ENCODE data around the gene TJP3.

The TJP3 gene

GRCh38 chr19:3722443-3723109 lies 14.4 kb downstream of the TJP3 start:
- Histone ChIP-seq H3K27me3 (ENCODE audit: control insufficient read depth in 3 of 3, insufficient read depth in 3 of 3, low read depth in 1 of 3, low read length in 3 of 3) (peaks cover 0 to 29% (median 5%) of the 10 kb centered on the region in 3 experiments), H2AFZ (ENCODE audit: low read length) (peak overlapping the region; percentile 15), H3K4me2 (ENCODE audit: insufficient read depth, low read length, poor library complexity, severe bottlenecking) (peak overlapping the region; percentile 75), H3K9me3 (replicated peaks in 1 of 2; ENCODE audit: control insufficient read depth in 2 of 2, insufficient read depth in 1 of 2, low read depth in 1 of 2, low read length in 2 of 2) (no peaks in the 10 kb centered on the region), H3K36me3 (replicated peaks in 1 of 2; ENCODE audit: control insufficient read depth in 2 of 2, insufficient read depth in 2 of 2, low read length in 2 of 2) (no peaks in the 10 kb centered on the region), H3K4ac (ENCODE audit: low read length) (no peak overlapping the region), H4K91ac (ENCODE audit: low read depth, low read length, poor library complexity) (no peak overlapping the region), H2AK5ac (ENCODE audit: low read depth, low read length) (peak overlapping the region; percentile 90), H2BK120ac (ENCODE audit: low read depth, low read length) (no peak overlapping the region), H2BK15ac (ENCODE audit: low read length) (peak overlapping the region; percentile 56), H3K9ac (ENCODE audit: low read depth, low read length, poor library complexity) (peak overlapping the region; percentile 60), H3K18ac (ENCODE audit: low read length) (peak overlapping the region; percentile 59), H3K79me1 (ENCODE audit: low read depth, low read length) (peaks cover 2% of the 10 kb centered on the region), H2BK12ac (ENCODE audit: low read length) (peak overlapping the region; percentile 30), H4K8ac (ENCODE audit: low read depth, low read length) (no peak overlapping the region), H3K23ac (ENCODE audit: low read depth, low read length, poor library complexity) (peak overlapping the region; percentile 57), H2BK5ac (ENCODE audit: low read length) (peak overlapping the region; percentile 39), H3K27ac (replicated peaks; ENCODE audit: low read length) (no peak overlapping the region), H3K14ac (ENCODE audit: low read length) (peak overlapping the region; percentile 97), H3K4me3 (ENCODE audit: low read length in 2 of 2) (peak overlapping the region in 1 of 2 donors; percentile 74), H3K4me1 (ENCODE audit: control insufficient read depth in 2 of 2, insufficient read depth in 1 of 2, low read depth in 1 of 2, low read length in 2 of 2) (peaks cover 6 to 17% of the 10 kb centered on the region in 2 donors)
- no CpG with 5 or more reads among the region's 30 CpGs for WGBS, 2 donors (ENCODE audit: extremely low coverage in 2 of 2, insufficient read length in 2 of 2, insufficient replicate concordance in 1 of 2)
- no peak for DNase-seq (ENCODE audit: low spot score)

GRCh38 chr19:3723110-3723488 lies 14.9 kb downstream of the TJP3 start:
- Histone ChIP-seq H2BK120ac (ENCODE audit: low read depth, low read length) (no peak overlapping the region), H2BK5ac (ENCODE audit: low read length) (no peak overlapping the region), H3K4ac (ENCODE audit: low read length) (no peak overlapping the region), H3K4me3 (ENCODE audit: low read length in 2 of 2) (no peak overlapping the region), H3K18ac (ENCODE audit: low read length) (no peak overlapping the region), H3K23ac (ENCODE audit: low read depth, low read length, poor library complexity) (peak overlapping the region; percentile 57), H3K14ac (ENCODE audit: low read length) (no peak overlapping the region), H3K27ac (replicated peaks; ENCODE audit: low read length) (no peak overlapping the region), H3K4me1 (ENCODE audit: control insufficient read depth in 2 of 2, insufficient read depth in 1 of 2, low read depth in 1 of 2, low read length in 2 of 2) (peaks cover 6 to 17% of the 10 kb centered on the region in 2 donors), H2AK5ac (ENCODE audit: low read depth, low read length) (no peak overlapping the region), H3K79me1 (ENCODE audit: low read depth, low read length) (peaks cover 2% of the 10 kb centered on the region), H3K9me3 (replicated peaks in 1 of 2; ENCODE audit: control insufficient read depth in 2 of 2, insufficient read depth in 1 of 2, low read depth in 1 of 2, low read length in 2 of 2) (no peaks in the 10 kb centered on the region), H4K8ac (ENCODE audit: low read depth, low read length) (no peak overlapping the region), H3K36me3 (replicated peaks in 1 of 2; ENCODE audit: control insufficient read depth in 2 of 2, insufficient read depth in 2 of 2, low read length in 2 of 2) (no peaks in the 10 kb centered on the region), H3K4me2 (ENCODE audit: insufficient read depth, low read length, poor library complexity, severe bottlenecking) (no peak overlapping the region), H4K91ac (ENCODE audit: low read depth, low read length, poor library complexity) (no peak overlapping the region), H3K27me3 (ENCODE audit: control insufficient read depth in 3 of 3, insufficient read depth in 3 of 3, low read depth in 1 of 3, low read length in 3 of 3) (peaks cover 0 to 29% (median 5%) of the 10 kb centered on the region in 3 experiments), H2BK12ac (ENCODE audit: low read length) (no peak overlapping the region), H2AFZ (ENCODE audit: low read length) (no peak overlapping the region), H3K9ac (ENCODE audit: low read depth, low read length, poor library complexity) (no peak overlapping the region), H2BK15ac (ENCODE audit: low read length) (peak overlapping the region; percentile 56)
- WGBS, 2 donors (ENCODE audit: extremely low coverage in 2 of 2, insufficient read length in 2 of 2, insufficient replicate concordance in 1 of 2): no CpG with 5 or more reads among the region's 5 CpGs
- DNase-seq (ENCODE audit: low spot score): no peak

- H3K4me3 ChIP-seq (ENCODE audit: low read length in 2 of 2): no peak overlapping the region
- peaks cover 6 to 17% of the 10 kb centered on the region in 2 donors for H3K4me1 ChIP-seq (ENCODE audit: control insufficient read depth in 2 of 2, insufficient read depth in 1 of 2, low read depth in 1 of 2, low read length in 2 of 2)
- H3K36me3 ChIP-seq (replicated peaks in 1 of 2; ENCODE audit: control insufficient read depth in 2 of 2, insufficient read depth in 2 of 2, low read length in 2 of 2): no peaks in the 10 kb centered on the region
- no CpG with 5 or more reads among the region's 8 CpGs for WGBS, 2 donors (ENCODE audit: extremely low coverage in 2 of 2, insufficient read length in 2 of 2, insufficient replicate concordance in 1 of 2)
- no peak overlapping the region for H3K23ac ChIP-seq (ENCODE audit: low read depth, low read length, poor library complexity)
- peaks cover 2% of the 10 kb centered on the region for H3K79me1 ChIP-seq (ENCODE audit: low read depth, low read length)
- H3K27ac ChIP-seq (replicated peaks; ENCODE audit: low read length): no peak overlapping the region
- H3K18ac ChIP-seq (ENCODE audit: low read length): no peak overlapping the region
- no peak overlapping the region for H4K8ac ChIP-seq (ENCODE audit: low read depth, low read length)
- H3K4me2 ChIP-seq (ENCODE audit: insufficient read depth, low read length, poor library complexity, severe bottlenecking): no peak overlapping the region
- H3K9ac ChIP-seq (ENCODE audit: low read depth, low read length, poor library complexity): no peak overlapping the region
- no peak overlapping the region for H2AFZ ChIP-seq (ENCODE audit: low read length)
- H3K14ac ChIP-seq (ENCODE audit: low read length): no peak overlapping the region
- no peak overlapping the region for H4K91ac ChIP-seq (ENCODE audit: low read depth, low read length, poor library complexity)
- no peak overlapping the region for H2AK5ac ChIP-seq (ENCODE audit: low read depth, low read length)
- no peak for DNase-seq (ENCODE audit: low spot score)
- H3K27me3 ChIP-seq (ENCODE audit: control insufficient read depth in 3 of 3, insufficient read depth in 3 of 3, low read depth in 1 of 3, low read length in 3 of 3): peaks cover 0 to 29% (median 5%) of the 10 kb centered on the region in 3 experiments
- no peak overlapping the region for H2BK12ac ChIP-seq (ENCODE audit: low read length)
- H3K9me3 ChIP-seq (replicated peaks in 1 of 2; ENCODE audit: control insufficient read depth in 2 of 2, insufficient read depth in 1 of 2, low read depth in 1 of 2, low read length in 2 of 2): no peaks in the 10 kb centered on the region
- no peak overlapping the region for H3K4ac ChIP-seq (ENCODE audit: low read length)
- H2BK15ac ChIP-seq (ENCODE audit: low read length): no peak overlapping the region
- no peak overlapping the region for H2BK120ac ChIP-seq (ENCODE audit: low read depth, low read length)
- H2BK5ac ChIP-seq (ENCODE audit: low read length): no peak overlapping the region
Observed at GRCh38 chr19:3723883-3724282, 15.7 kb downstream of the TJP3 start.

GRCh38 chr19:3725121-3725520 lies 16.9 kb downstream of the TJP3 start:
- Histone ChIP-seq H3K4me3 (ENCODE audit: low read length in 2 of 2) (no peak overlapping the region), H3K18ac (ENCODE audit: low read length) (no peak overlapping the region), H4K91ac (ENCODE audit: low read depth, low read length, poor library complexity) (no peak overlapping the region), H3K79me1 (ENCODE audit: low read depth, low read length) (peaks cover 2% of the 10 kb centered on the region), H3K9me3 (replicated peaks in 1 of 2; ENCODE audit: control insufficient read depth in 2 of 2, insufficient read depth in 1 of 2, low read depth in 1 of 2, low read length in 2 of 2) (peaks cover 0 to 3% of the 10 kb centered on the region in 2 donors), H4K8ac (ENCODE audit: low read depth, low read length) (no peak overlapping the region), H2BK120ac (ENCODE audit: low read depth, low read length) (no peak overlapping the region), H3K14ac (ENCODE audit: low read length) (no peak overlapping the region), H3K4me2 (ENCODE audit: insufficient read depth, low read length, poor library complexity, severe bottlenecking) (no peak overlapping the region), H3K4me1 (ENCODE audit: control insufficient read depth in 2 of 2, insufficient read depth in 1 of 2, low read depth in 1 of 2, low read length in 2 of 2) (peaks cover 6 to 17% of the 10 kb centered on the region in 2 donors), H3K9ac (ENCODE audit: low read depth, low read length, poor library complexity) (no peak overlapping the region), H3K4ac (ENCODE audit: low read length) (no peak overlapping the region), H2AFZ (ENCODE audit: low read length) (no peak overlapping the region), H2BK15ac (ENCODE audit: low read length) (peak overlapping the region; percentile 49), H2AK5ac (ENCODE audit: low read depth, low read length) (peak overlapping the region; percentile 83), H3K23ac (ENCODE audit: low read depth, low read length, poor library complexity) (no peak overlapping the region), H2BK12ac (ENCODE audit: low read length) (no peak overlapping the region), H2BK5ac (ENCODE audit: low read length) (no peak overlapping the region), H3K36me3 (replicated peaks in 1 of 2; ENCODE audit: control insufficient read depth in 2 of 2, insufficient read depth in 2 of 2, low read length in 2 of 2) (no peaks in the 10 kb centered on the region), H3K27ac (replicated peaks; ENCODE audit: low read length) (no peak overlapping the region), H3K27me3 (ENCODE audit: control insufficient read depth in 3 of 3, insufficient read depth in 3 of 3, low read depth in 1 of 3, low read length in 3 of 3) (peaks cover 0 to 29% (median 5%) of the 10 kb centered on the region in 3 experiments)
- no peak for DNase-seq (ENCODE audit: low spot score)
- WGBS, 2 donors (ENCODE audit: extremely low coverage in 2 of 2, insufficient read length in 2 of 2, insufficient replicate concordance in 1 of 2): no CpG with 5 or more reads among the region's 3 CpGs
